ENCODE measurements around the gene MRPS31.

The MRPS31 gene

DNA sequence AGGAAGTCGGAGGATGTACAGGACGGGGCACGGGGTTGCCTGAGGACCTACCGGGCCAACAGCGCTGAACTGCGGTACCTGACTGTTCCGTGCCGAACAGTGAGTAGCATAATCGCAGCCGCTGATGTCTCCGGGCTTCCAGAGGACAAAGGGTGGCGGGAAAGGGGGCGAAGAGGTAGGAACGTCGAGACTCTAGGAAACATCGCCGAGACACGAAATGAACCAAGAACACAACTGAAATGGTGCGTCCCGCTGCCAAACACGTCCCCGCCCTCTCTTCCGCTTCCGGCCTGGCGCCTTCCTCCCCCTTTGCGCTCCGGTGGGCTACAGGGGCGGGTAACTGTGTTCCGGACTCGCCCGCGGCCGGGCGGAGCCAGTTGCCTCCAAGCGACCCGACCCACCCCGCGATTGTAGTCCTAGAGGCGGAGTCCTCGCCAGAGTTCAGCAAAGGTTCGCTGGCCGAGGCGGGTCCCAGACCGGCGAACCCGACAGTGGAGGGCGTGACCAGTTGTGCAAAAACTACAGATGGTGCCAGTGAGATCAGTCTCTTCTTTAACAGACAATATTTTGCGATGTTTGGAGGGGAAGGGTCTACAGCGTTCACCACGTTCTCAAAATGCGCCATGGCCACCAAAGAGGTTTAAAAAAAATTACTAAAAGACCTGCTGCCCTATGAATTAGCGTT is at the start of gene MRPS31:
Gene MRPS31 (minus strand): TSS at position 257 of the 685 bp plus-strand sequence. CDS start 54 bp downstream, at position 203.
- in situ Hi-C loops (cut with MboI; ENCODE audit: low pct_unique_long_range_greater_than_20kb, low sequenced_read_pairs, unreplicated experiment), result no loop called here
- TF ChIP-seq CTCF (IDR thresholded peaks at IDR 0.05; ENCODE audit: extremely low read depth, insufficient read depth, missing control alignments), result no peak

GRCh38 chr13:40819797-40820315 is 48.9 kb upstream of the MRPS31 start:
- in situ Hi-C loops (cut with MboI; ENCODE audit: low pct_unique_long_range_greater_than_20kb, low sequenced_read_pairs, unreplicated experiment), result no loop called here
- DNase-seq (ENCODE audit: low spot score), result no peak
- no peak for TF ChIP-seq CTCF (IDR thresholded peaks at IDR 0.05; ENCODE audit: extremely low read depth, insufficient read depth, missing control alignments)

More for the DNA sequence above, at the start of gene MRPS31:
- DNase-seq (ENCODE audit: low spot score), result peak; percentile 90

DNA sequence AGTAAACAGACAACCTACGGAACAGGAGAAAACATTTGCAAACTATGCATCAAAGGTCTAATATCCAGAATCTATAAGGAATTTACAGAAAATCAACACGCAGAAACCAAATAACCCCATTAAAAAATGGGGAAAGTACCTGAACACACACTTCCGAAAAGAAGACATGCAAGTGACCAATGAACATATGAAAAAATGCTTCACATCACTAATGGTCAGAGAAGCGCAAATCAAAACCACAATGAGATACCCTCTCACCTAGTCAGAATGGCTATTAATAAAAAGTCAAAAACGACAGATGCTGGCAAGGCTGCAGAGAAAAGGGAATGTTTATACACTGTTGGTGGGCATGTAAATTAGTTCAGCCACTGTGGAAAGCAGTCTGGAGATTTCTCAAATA is 47.9 kb upstream of the MRPS31 start:
- DNase-seq (ENCODE audit: low spot score), result no peak
- no peak for TF ChIP-seq CTCF (IDR thresholded peaks at IDR 0.05; ENCODE audit: extremely low read depth, insufficient read depth, missing control alignments)
- in situ Hi-C loops (cut with MboI; ENCODE audit: low pct_unique_long_range_greater_than_20kb, low sequenced_read_pairs, unreplicated experiment), result no loop called here

- in situ Hi-C loops (cut with MboI; ENCODE audit: low pct_unique_long_range_greater_than_20kb, low sequenced_read_pairs, unreplicated experiment), result no loop called here
- no peak for TF ChIP-seq CTCF (IDR thresholded peaks at IDR 0.05; ENCODE audit: extremely low read depth, insufficient read depth, missing control alignments)
- no peak for DNase-seq (ENCODE audit: low spot score)
These were observed 43.8 kb upstream of the MRPS31 start for GRCh38 chr13:40814803-40815202.

DNA sequence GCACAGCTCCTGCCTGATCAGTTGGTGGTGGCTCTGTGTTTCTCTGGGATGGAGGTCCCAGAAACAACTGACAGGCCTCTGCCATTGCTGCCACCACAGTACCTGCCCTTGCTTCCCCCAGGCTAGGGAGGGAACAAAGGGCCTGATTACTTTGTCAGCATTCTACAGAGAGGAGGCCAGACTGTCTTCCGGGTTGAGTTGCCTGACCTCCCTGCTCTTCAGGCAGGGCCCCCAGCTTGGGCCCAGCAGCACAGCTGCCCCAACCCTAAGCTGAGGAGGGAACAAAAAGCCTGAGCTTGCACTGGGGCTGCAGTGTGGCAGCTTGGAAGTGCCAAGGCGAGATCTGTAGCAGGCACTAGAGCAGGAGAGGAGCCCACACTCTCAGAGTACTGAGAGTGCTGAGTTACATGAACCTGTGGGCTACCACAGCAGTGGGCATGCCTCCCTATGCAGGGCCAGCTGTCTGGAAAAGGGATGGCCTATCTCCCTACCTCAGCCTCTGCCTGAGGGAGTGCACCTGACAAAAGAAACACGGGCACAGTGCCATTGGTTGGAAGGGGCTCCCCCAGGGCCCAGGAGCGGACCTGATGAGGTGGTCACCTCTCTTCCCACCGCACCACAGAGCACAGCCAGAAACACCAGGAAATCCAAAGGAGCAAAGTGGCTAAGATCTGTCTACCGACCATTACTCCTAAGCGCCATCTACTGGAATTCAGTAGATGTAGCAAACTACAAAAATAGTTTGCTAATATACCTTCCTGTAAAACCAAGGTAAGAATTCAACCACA is 42.9 kb upstream of the MRPS31 start:
- peak; percentile 62 for DNase-seq (ENCODE audit: low spot score)
- TF ChIP-seq CTCF (IDR thresholded peaks at IDR 0.05; ENCODE audit: extremely low read depth, insufficient read depth, missing control alignments), result peak; percentile 59
- in situ Hi-C loops (cut with MboI; ENCODE audit: low pct_unique_long_range_greater_than_20kb, low sequenced_read_pairs, unreplicated experiment), result no loop called here

DNA sequence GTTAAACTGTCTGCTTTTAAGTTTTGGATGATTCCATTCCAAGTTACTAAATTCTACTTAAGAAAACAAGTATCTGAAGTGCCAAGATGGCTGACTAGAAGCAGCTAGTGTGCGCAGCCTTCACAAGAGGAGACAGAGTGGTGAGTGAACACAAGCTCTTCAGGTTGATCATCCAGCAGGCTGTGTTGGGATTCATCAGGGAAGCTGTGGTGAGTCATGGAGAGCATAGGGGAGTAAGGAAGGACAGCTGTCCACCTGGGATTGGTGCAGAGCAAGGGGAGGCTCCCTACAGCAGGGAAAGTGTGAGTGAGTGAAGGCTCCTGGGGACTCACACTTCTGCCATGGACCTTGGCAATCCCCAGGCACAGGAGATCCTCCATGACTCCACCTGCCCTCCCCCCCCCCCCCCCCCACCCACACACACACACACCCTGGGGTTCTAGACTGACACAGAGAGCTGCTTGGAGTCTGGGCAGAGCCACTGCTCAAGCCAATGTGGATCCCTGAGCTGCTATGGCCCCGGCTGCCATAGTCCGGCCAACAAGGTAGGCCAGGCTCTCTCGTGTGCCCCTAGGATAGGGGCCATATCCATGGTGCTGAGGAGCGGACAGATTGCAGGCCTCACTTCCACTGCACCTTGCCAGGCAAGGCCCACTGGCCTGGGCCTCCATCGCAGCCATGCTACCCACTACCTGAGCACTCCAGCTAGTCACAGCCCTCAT is 41.9 kb upstream of the MRPS31 start:
- DNase-seq (ENCODE audit: low spot score), result no peak
- no peak for TF ChIP-seq CTCF (IDR thresholded peaks at IDR 0.05; ENCODE audit: extremely low read depth, insufficient read depth, missing control alignments)
- in situ Hi-C loops (cut with MboI; ENCODE audit: low pct_unique_long_range_greater_than_20kb, low sequenced_read_pairs, unreplicated experiment), result no loop called here

Measured in GM13977 (cell line).